Epithelial cell of proximal tubule (primary cell): ENCODE measurements around the gene PERM1. TPM values are rescaled to one million over a fixed set of nuclear protein-coding genes. Genes with fewer than 3 reads are reported as not detected.

Experiments used
- DNase-seq: peaks from one replicate; pipeline ENCODE4 v3.0.0-alpha.2; 2011; ENCODE audit warnings: low read depth
- H3K4me3 ChIP-seq: 2 replicates; pipeline ENCODE4 v1.5.1; 2011; ENCODE audit warnings: low read depth, mild to moderate bottlenecking, low read length
- CTCF ChIP-seq: conservative IDR thresholded peaks from 2 replicates; pipeline ENCODE4 v1.5.1; 2012; ENCODE audit warnings: low read depth, mild to moderate bottlenecking, low read length
- total RNA-seq: library from RNA; depleted of rRNA; stranded (reverse); fragments of >200 nt; gene quantifications from 2 replicates; pipeline ENCODE4 v1.2.3, GENCODE V29; 2015

Gene PERM1
- total RNA-seq, 1 donor from 2014 or later, result not detected

- no peak for TF ChIP-seq CTCF
- DNase-seq, result no peak
- no peak overlapping the region for H3K4me3 ChIP-seq
Observed at GRCh38 chr1:929712-930632, 51.9 kb downstream of the PERM1 start.

GRCh38 chr1:928825-929661, 52.9 kb downstream of the PERM1 start:
- no peak overlapping the region for H3K4me3 ChIP-seq
- TF ChIP-seq CTCF, result no peak
- no peak for DNase-seq

GRCh38 chr1:927748-928147, 54.1 kb downstream of the PERM1 start:
- no peak for DNase-seq
- no peak for TF ChIP-seq CTCF
- H3K4me3 ChIP-seq, result no peak overlapping the region

- no peak for DNase-seq
- TF ChIP-seq CTCF, result no peak
- H3K4me3 ChIP-seq, result no peak overlapping the region
Observed at GRCh38 chr1:927234-927633, 54.7 kb downstream of the PERM1 start.

GRCh38 chr1:925561-926421, 56.1 kb downstream of the PERM1 start:
- no peak for DNase-seq
- TF ChIP-seq CTCF, result no peak
- H3K4me3 ChIP-seq, result peak overlapping the region; percentile 49

Other genes with a start within 250 kb of the PERM1 start
- gene SAMD11, start 58.2 kb downstream of the PERM1 start, total RNA-seq, result 0.51 and 3.5 TPM in 2 replicates
- gene NOC2L, start 22.8 kb downstream of the PERM1 start, total RNA-seq, result 73.9 and 132 TPM in 2 replicates
- 11.9 and 33.3 TPM in 2 replicates for gene KLHL17, start 21.5 kb downstream of the PERM1 start, total RNA-seq
- 3.1 and 6.8 TPM in 2 replicates for gene PLEKHN1, start 15.6 kb downstream of the PERM1 start, total RNA-seq
- gene HES4, start 18.0 kb upstream of the PERM1 start, total RNA-seq, result 141 and 193 TPM in 2 replicates
- gene ISG15, start 31.4 kb upstream of the PERM1 start, total RNA-seq, result 66.0 and 75.6 TPM in 2 replicates
- gene AGRN, start 38.0 kb upstream of the PERM1 start, total RNA-seq, result 261 and 462 TPM in 2 replicates
- gene RNF223, start 92.2 kb upstream of the PERM1 start, total RNA-seq, result 0.36 and 1.6 TPM in 2 replicates
- 20.2 and 24.9 TPM in 2 replicates for gene C1orf159, start 134.0 kb upstream of the PERM1 start, total RNA-seq
- gene TTLL10, start 191.8 kb upstream of the PERM1 start, total RNA-seq, result not detected in 2 replicates
- 0.65 and 3.1 TPM in 2 replicates for gene TNFRSF18, start 224.5 kb upstream of the PERM1 start, total RNA-seq
- 0.36 and 0.40 TPM in 2 replicates for gene TNFRSF4, start 232.1 kb upstream of the PERM1 start, total RNA-seq
- gene SDF4, start 249.9 kb upstream of the PERM1 start, total RNA-seq, result 149 and 156 TPM in 2 replicates